ENCODE measurements around the gene DGKI. TPM values are rescaled to one million over a fixed set of nuclear protein-coding genes. Genes with fewer than 3 reads are reported as not detected.

Gene DGKI
- total RNA-seq, 1 experiment from 2014 or later: not detected

DNA sequence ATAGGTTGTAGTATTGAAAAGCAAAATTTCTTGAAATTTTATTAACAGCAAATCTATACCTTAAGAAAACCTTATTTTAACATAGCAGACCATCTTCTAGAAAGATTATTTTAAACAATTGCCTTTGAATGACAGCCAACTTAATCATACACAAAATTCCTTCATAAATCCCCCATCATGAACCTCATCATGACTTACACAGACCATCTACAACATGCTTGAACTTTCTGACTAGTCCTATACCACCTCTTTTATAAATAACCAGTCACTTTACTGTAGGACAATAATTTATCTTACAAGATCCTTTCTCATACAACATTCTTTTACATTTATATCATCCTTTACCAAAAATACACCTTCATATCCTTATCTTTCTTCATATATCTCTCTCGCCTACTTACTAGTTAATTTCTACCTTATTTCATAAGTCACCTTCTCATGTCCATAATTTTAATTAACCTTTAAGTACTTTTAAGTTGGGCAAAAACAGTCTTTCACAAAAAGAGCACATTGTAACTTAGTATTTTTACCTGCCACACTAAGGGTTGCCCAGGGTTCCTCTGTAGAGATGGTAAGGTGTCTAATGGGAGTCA lies 486.6 kb downstream of the DGKI start:
- no peak overlapping the region for H3K4me3 ChIP-seq (ENCODE audit: low read length)
- no peak overlapping the region for H3K4me2 ChIP-seq (ENCODE audit: low read depth, low read length, poor library complexity, severe bottlenecking)
- peak; percentile 52 for DNase-seq
- H3K27me3 ChIP-seq (ENCODE audit: low read length): no peaks in the 10 kb centered on the region; the same call in 1 of the 2 replicates
- no peak overlapping the region for H2AFZ ChIP-seq (ENCODE audit: low read length)
- peaks cover 31% of the 10 kb centered on the region for H3K9me3 ChIP-seq (ENCODE audit: low read length)
- no peak overlapping the region for H3K27ac ChIP-seq (ENCODE audit: low read length)
- H3K79me2 ChIP-seq (ENCODE audit: low read length): no peaks in the 10 kb centered on the region
- H3K9me2 ChIP-seq (replicated peaks; ENCODE audit: insufficient read depth, low read length): no peaks in the 10 kb centered on the region
- no peaks in the 10 kb centered on the region for H3K4me1 ChIP-seq (ENCODE audit: low read length)
- H3K36me3 ChIP-seq (ENCODE audit: insufficient read depth, low read length): no peaks in the 10 kb centered on the region; the same call in 1 of the 2 replicates
- no peak overlapping the region for H3K9ac ChIP-seq (ENCODE audit: low read length)
- H4K20me1 ChIP-seq (ENCODE audit: insufficient read depth, low read depth, low read length): no peaks in the 10 kb centered on the region

DNA sequence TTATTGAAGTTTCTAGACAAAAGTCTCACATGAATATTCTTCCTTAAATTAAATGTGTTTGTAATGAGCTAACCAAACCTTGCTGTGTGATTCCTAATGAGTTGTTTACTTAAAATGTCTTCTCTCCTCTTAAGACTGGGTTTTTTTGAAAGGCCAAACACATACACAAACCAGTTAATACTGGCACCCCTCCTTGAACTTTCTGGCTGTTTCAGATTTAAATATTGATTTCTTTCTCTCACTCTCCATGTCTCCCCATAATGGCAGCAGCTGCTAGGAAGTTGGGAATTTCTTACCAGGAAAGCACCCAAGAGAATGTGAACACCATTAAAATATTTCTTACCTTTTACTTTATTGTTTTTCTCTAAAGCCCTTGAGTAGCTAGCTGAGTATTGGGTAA lies 491.8 kb downstream of the DGKI start:
- H3K4me1 ChIP-seq (ENCODE audit: low read length): no peaks in the 10 kb centered on the region
- no peaks in the 10 kb centered on the region for H4K20me1 ChIP-seq (ENCODE audit: insufficient read depth, low read depth, low read length)
- no peak overlapping the region for H3K27ac ChIP-seq (ENCODE audit: low read length)
- H3K79me2 ChIP-seq (ENCODE audit: low read length): no peaks in the 10 kb centered on the region
- H3K36me3 ChIP-seq (ENCODE audit: insufficient read depth, low read length): no peaks in the 10 kb centered on the region; the same call in 1 of the 2 replicates
- H3K4me2 ChIP-seq (ENCODE audit: low read depth, low read length, poor library complexity, severe bottlenecking): no peak overlapping the region
- no peaks in the 10 kb centered on the region for H3K9me2 ChIP-seq (replicated peaks; ENCODE audit: insufficient read depth, low read length)
- no peak overlapping the region for H3K9ac ChIP-seq (ENCODE audit: low read length)
- no peak overlapping the region for H3K4me3 ChIP-seq (ENCODE audit: low read length)
- H3K27me3 ChIP-seq (ENCODE audit: low read length): no peaks in the 10 kb centered on the region; the same call in 1 of the 2 replicates
- H2AFZ ChIP-seq (ENCODE audit: low read length): no peak overlapping the region
- DNase-seq: no peak
- H3K9me3 ChIP-seq (ENCODE audit: low read length): peaks cover 15% of the 10 kb centered on the region

DNA sequence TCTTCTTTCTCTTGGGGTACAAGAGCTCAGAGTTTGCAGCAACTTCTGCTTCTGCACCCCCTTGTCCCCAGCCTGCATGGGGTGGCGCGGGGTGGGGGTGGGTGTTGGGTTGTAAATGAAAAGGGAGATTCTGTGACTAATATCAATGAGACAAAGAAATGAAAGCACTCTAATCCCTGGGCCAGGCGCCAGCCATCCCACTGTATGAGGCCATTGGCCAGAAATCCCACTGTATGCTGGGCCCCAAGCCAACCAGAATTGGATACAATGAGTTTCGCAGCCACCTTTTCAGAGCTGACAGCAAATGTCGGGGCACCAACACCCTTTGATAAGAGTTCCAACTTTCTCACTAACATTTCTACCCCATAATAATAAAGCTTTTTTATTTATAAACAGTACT lies 492.4 kb downstream of the DGKI start:
- Histone ChIP-seq H3K4me2 (ENCODE audit: low read depth, low read length, poor library complexity, severe bottlenecking) (no peak overlapping the region), H3K9me3 (ENCODE audit: low read length) (peaks cover 10% of the 10 kb centered on the region), H3K27me3 (ENCODE audit: low read length) (no peaks in the 10 kb centered on the region; the same call in 1 of the 2 replicates), H3K27ac (ENCODE audit: low read length) (no peak overlapping the region), H3K4me1 (ENCODE audit: low read length) (no peaks in the 10 kb centered on the region), H3K79me2 (ENCODE audit: low read length) (no peaks in the 10 kb centered on the region), H3K4me3 (ENCODE audit: low read length) (no peak overlapping the region), H4K20me1 (ENCODE audit: insufficient read depth, low read depth, low read length) (no peaks in the 10 kb centered on the region), H3K9me2 (replicated peaks; ENCODE audit: insufficient read depth, low read length) (no peaks in the 10 kb centered on the region), H2AFZ (ENCODE audit: low read length) (no peak overlapping the region), H3K36me3 (ENCODE audit: insufficient read depth, low read length) (no peaks in the 10 kb centered on the region; the same call in 1 of the 2 replicates), H3K9ac (ENCODE audit: low read length) (no peak overlapping the region)
- DNase-seq: no peak

GRCh38 chr7:137351941-137352340 lies 494.8 kb downstream of the DGKI start:
- Histone ChIP-seq H3K9me2 (replicated peaks; ENCODE audit: insufficient read depth, low read length) (no peaks in the 10 kb centered on the region), H3K4me2 (ENCODE audit: low read depth, low read length, poor library complexity, severe bottlenecking) (no peak overlapping the region), H2AFZ (ENCODE audit: low read length) (peak overlapping the region; percentile 18; the same call in 1 of the 2 replicates), H3K79me2 (ENCODE audit: low read length) (no peaks in the 10 kb centered on the region), H3K27ac (ENCODE audit: low read length) (no peak overlapping the region), H3K9ac (ENCODE audit: low read length) (no peak overlapping the region), H3K4me1 (ENCODE audit: low read length) (no peaks in the 10 kb centered on the region), H3K36me3 (ENCODE audit: insufficient read depth, low read length) (no peaks in the 10 kb centered on the region), H3K27me3 (ENCODE audit: low read length) (no peaks in the 10 kb centered on the region; the same call in 1 of the 2 replicates), H4K20me1 (ENCODE audit: insufficient read depth, low read depth, low read length) (no peaks in the 10 kb centered on the region), H3K4me3 (ENCODE audit: low read length) (no peak overlapping the region), H3K9me3 (ENCODE audit: low read length) (no peaks in the 10 kb centered on the region)
- no peak for DNase-seq

GRCh38 chr7:137345799-137346449 lies 500.9 kb downstream of the DGKI start:
- H3K9me2 ChIP-seq (replicated peaks; ENCODE audit: insufficient read depth, low read length): no peaks in the 10 kb centered on the region
- no peaks in the 10 kb centered on the region for H4K20me1 ChIP-seq (ENCODE audit: insufficient read depth, low read depth, low read length)
- H3K9ac ChIP-seq (ENCODE audit: low read length): no peak overlapping the region
- H2AFZ ChIP-seq (ENCODE audit: low read length): peak overlapping the region; percentile 66
- peak overlapping the region; percentile 22; the same call in 1 of the 2 replicates for H3K4me3 ChIP-seq (ENCODE audit: low read length)
- H3K36me3 ChIP-seq (ENCODE audit: insufficient read depth, low read length): no peaks in the 10 kb centered on the region
- H3K4me2 ChIP-seq (ENCODE audit: low read depth, low read length, poor library complexity, severe bottlenecking): peak overlapping the region; percentile 22
- H3K27ac ChIP-seq (ENCODE audit: low read length): no peak overlapping the region
- H3K27me3 ChIP-seq (ENCODE audit: low read length): no peaks in the 10 kb centered on the region
- peaks cover 14% of the 10 kb centered on the region for H3K4me1 ChIP-seq (ENCODE audit: low read length)
- H3K79me2 ChIP-seq (ENCODE audit: low read length): no peaks in the 10 kb centered on the region
- DNase-seq: no peak
- no peaks in the 10 kb centered on the region for H3K9me3 ChIP-seq (ENCODE audit: low read length)

DNA sequence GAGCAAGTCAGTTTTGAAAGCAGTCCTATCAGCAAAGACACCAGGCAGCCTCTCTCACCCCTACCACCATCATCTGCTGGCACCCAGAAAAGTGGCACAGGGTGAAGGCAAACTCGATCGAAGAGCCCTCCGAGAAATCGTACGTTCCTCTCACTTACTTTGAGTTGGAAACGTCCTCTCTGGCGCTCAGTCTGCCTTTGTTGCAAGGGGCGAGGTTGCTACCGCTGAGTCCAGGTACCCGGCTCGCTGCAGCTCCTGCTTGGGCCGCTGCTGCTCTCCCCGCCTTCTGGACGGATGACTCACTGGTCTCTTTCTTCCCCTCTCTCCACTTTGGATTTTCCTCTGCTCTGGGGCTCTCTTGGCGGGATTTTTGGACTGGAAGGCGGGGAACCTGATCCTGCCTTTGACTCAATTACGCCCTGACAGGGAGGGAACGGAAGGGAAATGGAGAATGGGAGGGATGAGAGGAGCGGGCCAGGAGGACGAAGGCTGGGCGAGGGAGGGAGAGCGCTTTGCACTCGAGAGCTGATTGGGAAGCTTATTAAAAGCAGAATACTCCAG lies 503.4 kb downstream of the DGKI start, which contains the start of gene PTN:
PTN (minus strand) TSS at position 453 of the 561 bp plus-strand sequence. CDS start 88,760 bp downstream, outside the sequence.
- Histone ChIP-seq H2AFZ (ENCODE audit: low read length) (no peak within 1 kb of the TSS), H3K4me2 (ENCODE audit: low read depth, low read length, poor library complexity, severe bottlenecking) (peak within 1 kb of the TSS; percentile 10)

GRCh38 chr7:137342828-137343261 lies 503.9 kb downstream of the DGKI start:
- Histone ChIP-seq H3K27ac (ENCODE audit: low read length) (no peak overlapping the region), H3K36me3 (ENCODE audit: insufficient read depth, low read length) (no peaks in the 10 kb centered on the region), H4K20me1 (ENCODE audit: insufficient read depth, low read depth, low read length) (no peaks in the 10 kb centered on the region), H3K27me3 (ENCODE audit: low read length) (no peaks in the 10 kb centered on the region), H3K9me3 (ENCODE audit: low read length) (no peaks in the 10 kb centered on the region), H3K4me2 (ENCODE audit: low read depth, low read length, poor library complexity, severe bottlenecking) (peak overlapping the region; percentile 10), H3K79me2 (ENCODE audit: low read length) (no peaks in the 10 kb centered on the region), H3K4me3 (ENCODE audit: low read length) (no peak overlapping the region), H2AFZ (ENCODE audit: low read length) (no peak overlapping the region), H3K9me2 (replicated peaks; ENCODE audit: insufficient read depth, low read length) (no peaks in the 10 kb centered on the region), H3K4me1 (ENCODE audit: low read length) (peaks cover 14% of the 10 kb centered on the region), H3K9ac (ENCODE audit: low read length) (no peak overlapping the region)
- no peak for DNase-seq

More for the DNA sequence above, 503.4 kb downstream of the DGKI start, which contains the start of gene PTN:
- DNase-seq: no peak
- Histone ChIP-seq H3K9me2 (replicated peaks; ENCODE audit: insufficient read depth, low read length) (no peaks in the 10 kb centered on the region), H3K9ac (ENCODE audit: low read length) (no peak within 1 kb of the TSS), H4K20me1 (ENCODE audit: insufficient read depth, low read depth, low read length) (no peaks in the 10 kb centered on the region), H3K4me3 (ENCODE audit: low read length) (no peak within 1 kb of the TSS), H3K4me1 (ENCODE audit: low read length) (peaks cover 14% of the 10 kb centered on the region), H3K9me3 (ENCODE audit: low read length) (no peaks in the 10 kb centered on the region), H3K79me2 (ENCODE audit: low read length) (no peaks in the 10 kb centered on the region), H3K27ac (ENCODE audit: low read length) (no peak within 1 kb of the TSS), H3K27me3 (ENCODE audit: low read length) (no peaks in the 10 kb centered on the region), H3K36me3 (ENCODE audit: insufficient read depth, low read length) (no peaks in the 10 kb centered on the region)

DNA sequence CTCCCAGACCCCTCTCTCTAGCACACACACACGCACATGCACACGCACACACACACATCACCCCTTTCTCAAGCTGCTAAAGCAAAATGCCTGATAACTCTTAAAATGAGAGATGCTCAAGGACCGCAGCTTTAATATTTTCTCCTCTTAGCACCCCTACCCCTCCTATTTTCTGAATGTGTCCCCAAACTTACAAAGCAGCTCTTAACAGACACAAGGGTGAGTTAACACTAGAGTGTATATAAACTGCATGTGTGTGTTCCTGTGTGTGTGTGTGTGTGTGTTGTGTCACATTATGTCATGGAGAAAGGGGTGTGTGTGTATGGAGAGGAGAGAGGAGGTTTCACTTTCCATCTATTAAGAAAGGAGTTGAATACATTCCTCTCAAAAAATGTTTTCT lies 504.5 kb downstream of the DGKI start:
- no peak overlapping the region for H2AFZ ChIP-seq (ENCODE audit: low read length)
- H3K9ac ChIP-seq (ENCODE audit: low read length): no peak overlapping the region
- no peak for DNase-seq
- peak overlapping the region; percentile 10 for H3K4me2 ChIP-seq (ENCODE audit: low read depth, low read length, poor library complexity, severe bottlenecking)
- no peak overlapping the region for H3K27ac ChIP-seq (ENCODE audit: low read length)
- peaks cover 20% of the 10 kb centered on the region for H3K4me1 ChIP-seq (ENCODE audit: low read length)
- no peaks in the 10 kb centered on the region for H3K9me3 ChIP-seq (ENCODE audit: low read length)
- no peaks in the 10 kb centered on the region for H4K20me1 ChIP-seq (ENCODE audit: insufficient read depth, low read depth, low read length)
- H3K79me2 ChIP-seq (ENCODE audit: low read length): no peaks in the 10 kb centered on the region
- no peaks in the 10 kb centered on the region for H3K36me3 ChIP-seq (ENCODE audit: insufficient read depth, low read length)
- no peaks in the 10 kb centered on the region for H3K27me3 ChIP-seq (ENCODE audit: low read length)
- H3K4me3 ChIP-seq (ENCODE audit: low read length): no peak overlapping the region
- H3K9me2 ChIP-seq (replicated peaks; ENCODE audit: insufficient read depth, low read length): no peaks in the 10 kb centered on the region

Data from Karpas-422 (cell line).